ENCODE results near the gene SLC39A3.

Gene SLC39A3, protein sequence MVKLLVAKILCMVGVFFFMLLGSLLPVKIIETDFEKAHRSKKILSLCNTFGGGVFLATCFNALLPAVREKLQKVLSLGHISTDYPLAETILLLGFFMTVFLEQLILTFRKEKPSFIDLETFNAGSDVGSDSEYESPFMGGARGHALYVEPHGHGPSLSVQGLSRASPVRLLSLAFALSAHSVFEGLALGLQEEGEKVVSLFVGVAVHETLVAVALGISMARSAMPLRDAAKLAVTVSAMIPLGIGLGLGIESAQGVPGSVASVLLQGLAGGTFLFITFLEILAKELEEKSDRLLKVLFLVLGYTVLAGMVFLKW

DNA sequence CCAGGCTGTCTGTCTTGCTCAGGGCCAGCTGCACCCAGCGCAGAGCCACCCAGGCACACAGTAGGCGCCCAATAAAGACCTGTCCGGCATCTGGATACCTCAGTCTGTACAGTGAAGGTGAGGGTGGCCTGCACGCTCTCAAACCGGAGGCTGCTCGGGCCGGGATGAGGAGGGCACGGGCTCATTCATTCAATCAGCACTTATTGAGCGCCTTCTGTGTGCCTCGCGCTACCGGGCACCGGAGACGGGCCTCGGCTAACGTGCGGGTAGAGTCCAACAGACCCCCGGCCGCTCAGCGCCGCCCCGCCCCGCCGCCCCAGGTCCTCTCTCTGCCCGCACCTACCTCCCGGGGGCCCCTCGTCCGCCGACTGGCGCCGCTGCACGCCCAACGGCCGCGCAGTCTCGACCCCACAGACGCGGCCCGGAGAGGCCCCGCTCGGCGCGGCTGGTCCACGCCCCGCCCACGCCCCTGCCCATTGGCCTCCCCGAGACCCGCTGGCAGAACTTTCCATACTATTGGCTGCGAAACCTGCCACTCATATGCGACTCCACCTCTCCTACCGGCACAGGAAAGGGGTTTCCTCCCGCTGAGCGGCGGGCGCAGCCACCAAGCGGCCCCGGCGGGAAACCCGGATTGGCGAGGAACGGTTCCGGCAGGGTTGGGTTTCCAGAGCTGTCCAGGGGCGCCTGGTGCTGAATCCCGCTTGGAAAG is at the start of gene SLC39A3:
Gene SLC39A3, minus strand, starts transcription at position 416 of the 712 bp plus-strand sequence. CDS start 2,760 bp downstream, outside the sequence.
- DNase-seq (ENCODE audit: low read depth in 2 of 3, low spot score in 2 of 3) = peak; percentile 97 to 99 (median 99)

DNA sequence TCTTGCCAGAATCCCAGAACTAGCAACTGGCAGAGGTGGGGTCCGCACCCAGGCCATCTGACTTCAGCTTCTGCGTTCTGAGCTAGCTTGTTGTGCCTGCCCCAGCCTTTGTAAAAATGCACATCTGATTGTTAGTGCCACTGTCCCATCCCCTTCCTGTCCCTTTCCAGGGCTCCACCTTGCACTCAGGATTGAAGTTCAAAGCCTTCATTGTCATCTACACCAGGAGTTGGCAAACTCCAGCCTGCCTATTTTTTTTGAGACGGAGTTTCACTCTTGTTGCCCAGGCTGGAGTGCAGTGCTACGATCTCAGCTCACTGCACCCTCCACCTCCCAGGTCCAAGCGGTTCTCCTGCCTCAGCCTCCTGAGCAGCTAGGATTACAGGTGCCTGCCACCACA is 48.4 kb upstream of the SLC39A3 start:
- no peak for DNase-seq (ENCODE audit: low read depth in 2 of 3, low spot score in 2 of 3)

- DNase-seq (ENCODE audit: low read depth in 2 of 3, low spot score in 2 of 3) = no peak
Measured at GRCh38 chr19:2787115-2787514, 47.3 kb upstream of the SLC39A3 start.

DNA sequence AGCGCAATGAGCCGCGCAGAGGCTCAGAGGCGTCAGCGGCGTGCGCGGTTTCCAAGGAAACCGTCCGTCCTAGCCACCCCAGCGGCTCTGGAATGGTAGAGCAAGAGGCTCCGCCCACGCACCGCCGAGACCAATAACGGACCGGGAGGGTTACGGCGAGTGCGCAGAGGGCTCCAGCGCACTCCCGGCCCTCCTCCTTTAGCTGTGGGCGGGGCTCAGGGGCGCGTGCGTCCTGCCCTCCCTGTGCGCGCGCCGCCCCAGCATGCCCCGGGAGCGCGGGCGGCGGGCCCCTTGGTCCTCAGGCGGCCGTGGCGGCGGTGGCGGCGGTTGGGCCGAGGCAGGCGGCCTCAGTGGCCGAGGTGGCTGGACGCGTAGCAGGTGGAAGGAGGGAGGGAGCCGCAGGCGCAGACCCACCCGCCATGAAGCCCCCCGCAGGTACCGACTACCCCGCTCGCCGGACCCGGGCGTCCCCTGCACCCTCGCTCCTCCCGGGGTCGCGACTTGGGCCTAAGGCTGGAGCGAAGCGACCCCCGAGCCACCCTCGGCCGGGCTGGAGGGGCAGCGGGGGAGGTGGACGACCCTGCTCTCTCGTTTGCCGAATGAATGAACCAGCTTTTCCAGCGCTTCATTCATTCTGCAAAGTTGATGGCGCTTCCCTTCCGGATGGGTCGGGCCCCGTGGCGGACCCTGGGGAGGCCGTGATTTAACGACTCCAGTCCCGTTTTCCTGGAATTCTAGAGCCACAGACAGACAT is 45.6 kb upstream of the SLC39A3 start, which contains the start of gene THOP1:
Gene THOP1, plus strand, starts transcription at position 260 of the 754 bp plus-strand sequence. Its CDS starts 160 bp downstream, at position 420.
- peak; percentile 96 to 99 (median 96) for DNase-seq (ENCODE audit: low read depth in 2 of 3, low spot score in 2 of 3)

- no peak for DNase-seq (ENCODE audit: low read depth in 2 of 3, low spot score in 2 of 3)
Measured at GRCh38 chr19:2783781-2784145, 43.9 kb upstream of the SLC39A3 start.

- DNase-seq (ENCODE audit: low read depth in 2 of 3, low spot score in 2 of 3) = peak; percentile 74 to 94 (median 88)
Measured at GRCh38 chr19:2782936-2783780, 43.3 kb upstream of the SLC39A3 start, which contains the start of gene SGTA. Gene SGTA (minus strand): TSS chr19:2783273. CDS start chr19:2769068, 14,205 bp downstream.

- DNase-seq (ENCODE audit: low read depth in 2 of 3, low spot score in 2 of 3) = peak in 1 of 3 experiments; percentile 10
Measured at GRCh38 chr19:2782329-2782935, 42.6 kb upstream of the SLC39A3 start.

DNA sequence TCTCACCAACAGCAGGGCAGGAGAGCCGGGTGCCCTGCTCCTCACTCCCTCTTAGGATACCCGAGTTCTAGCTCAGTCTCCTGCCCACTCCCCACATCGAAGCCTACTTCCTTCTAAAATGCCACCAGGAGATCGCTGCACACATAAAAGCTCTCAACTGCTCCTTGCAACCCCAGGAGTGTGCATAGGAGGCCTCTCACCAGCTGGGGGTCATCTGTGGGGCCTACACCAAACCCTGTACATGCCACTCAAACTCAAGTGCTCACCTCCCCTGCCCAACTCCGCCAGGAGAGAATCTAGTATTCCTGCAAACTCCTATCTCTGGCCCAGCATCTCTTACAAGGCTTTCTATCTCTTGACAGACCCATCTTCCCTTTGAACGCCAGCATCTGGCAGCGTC is 40.5 kb upstream of the SLC39A3 start:
- no peak for DNase-seq (ENCODE audit: low read depth in 2 of 3, low spot score in 2 of 3)

GRCh38 chr19:2779121-2779740 is 39.4 kb upstream of the SLC39A3 start:
- no peak for DNase-seq (ENCODE audit: low read depth in 2 of 3, low spot score in 2 of 3)

GRCh38 chr19:2777952-2778683 is 38.3 kb upstream of the SLC39A3 start:
- DNase-seq (ENCODE audit: low read depth in 2 of 3, low spot score in 2 of 3) = no peak

DNA sequence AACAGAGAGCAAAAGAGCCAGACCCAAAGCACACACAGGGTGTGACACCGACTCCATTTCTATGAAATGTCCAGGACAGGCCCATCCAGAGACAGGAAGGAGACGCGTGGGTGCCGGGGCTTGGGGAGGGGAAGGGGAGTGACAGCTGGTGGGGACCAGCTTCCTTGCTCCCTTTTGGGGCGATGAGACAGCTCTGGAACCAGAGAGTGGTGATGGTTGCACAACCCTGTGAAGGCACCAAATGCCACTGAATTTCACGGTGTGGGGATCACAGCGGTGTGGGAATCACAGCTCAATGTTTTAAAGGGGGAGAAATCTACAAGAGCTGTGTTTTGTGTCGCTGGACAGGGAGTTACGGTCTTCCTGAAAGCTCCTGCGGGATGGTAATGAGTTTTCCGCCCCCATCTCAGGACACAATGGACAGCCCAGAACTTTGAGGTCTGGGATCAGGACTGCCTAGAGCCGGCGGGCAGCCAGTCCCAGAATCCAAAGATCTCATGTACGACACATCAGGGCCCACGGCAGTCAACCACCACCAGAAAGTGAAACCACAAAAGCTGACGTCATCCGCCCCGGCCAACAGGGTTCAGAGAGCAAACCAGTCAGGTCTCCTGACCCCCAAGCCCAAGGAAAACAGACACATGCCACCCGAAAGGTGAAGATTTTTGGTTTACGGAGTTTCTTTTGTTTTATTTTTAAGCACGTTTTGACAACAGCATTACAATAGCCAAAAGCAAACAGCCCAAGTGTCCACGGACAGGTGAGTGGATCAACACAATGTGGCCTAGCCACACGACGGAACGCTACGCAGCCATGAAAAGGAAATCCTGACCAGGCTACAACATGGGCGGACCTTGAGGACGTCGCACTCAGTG is 36.0 kb upstream of the SLC39A3 start:
- peak; percentile 51 to 61 (median 55) for DNase-seq (ENCODE audit: low read depth in 2 of 3, low spot score in 2 of 3)

- no peak for DNase-seq (ENCODE audit: low read depth in 2 of 3, low spot score in 2 of 3)
Measured at GRCh38 chr19:2774953-2775555, 35.2 kb upstream of the SLC39A3 start.

DNA sequence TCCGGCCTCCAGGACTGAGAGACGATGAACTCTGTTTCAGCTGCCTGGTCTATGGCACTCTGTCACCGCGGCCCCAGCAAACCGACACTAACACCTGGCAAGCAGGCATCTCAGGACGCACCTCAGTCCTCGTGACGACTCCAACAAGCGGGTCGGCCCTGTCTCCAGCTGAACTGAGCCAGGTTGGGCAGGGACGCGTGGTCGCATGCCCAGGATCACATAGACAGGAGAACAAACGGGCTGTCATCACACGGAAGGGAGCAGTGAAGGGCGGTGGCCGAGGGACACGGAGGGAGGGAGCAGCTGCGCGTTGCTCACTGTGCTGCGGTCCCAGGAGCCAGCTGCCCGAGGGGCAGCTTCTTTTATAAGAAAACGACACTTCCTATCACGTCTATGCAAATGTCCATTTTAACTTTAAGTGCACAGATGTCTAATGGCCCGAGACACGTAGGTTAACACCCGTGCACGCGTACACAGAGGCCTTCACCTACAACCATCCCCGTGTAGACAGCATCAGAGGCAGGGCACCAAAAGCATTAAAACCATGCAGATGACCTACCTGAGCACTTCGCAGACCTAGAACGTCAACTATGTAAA is 34.4 kb upstream of the SLC39A3 start:
- DNase-seq (ENCODE audit: low read depth in 2 of 3, low spot score in 2 of 3) = no peak

DNA sequence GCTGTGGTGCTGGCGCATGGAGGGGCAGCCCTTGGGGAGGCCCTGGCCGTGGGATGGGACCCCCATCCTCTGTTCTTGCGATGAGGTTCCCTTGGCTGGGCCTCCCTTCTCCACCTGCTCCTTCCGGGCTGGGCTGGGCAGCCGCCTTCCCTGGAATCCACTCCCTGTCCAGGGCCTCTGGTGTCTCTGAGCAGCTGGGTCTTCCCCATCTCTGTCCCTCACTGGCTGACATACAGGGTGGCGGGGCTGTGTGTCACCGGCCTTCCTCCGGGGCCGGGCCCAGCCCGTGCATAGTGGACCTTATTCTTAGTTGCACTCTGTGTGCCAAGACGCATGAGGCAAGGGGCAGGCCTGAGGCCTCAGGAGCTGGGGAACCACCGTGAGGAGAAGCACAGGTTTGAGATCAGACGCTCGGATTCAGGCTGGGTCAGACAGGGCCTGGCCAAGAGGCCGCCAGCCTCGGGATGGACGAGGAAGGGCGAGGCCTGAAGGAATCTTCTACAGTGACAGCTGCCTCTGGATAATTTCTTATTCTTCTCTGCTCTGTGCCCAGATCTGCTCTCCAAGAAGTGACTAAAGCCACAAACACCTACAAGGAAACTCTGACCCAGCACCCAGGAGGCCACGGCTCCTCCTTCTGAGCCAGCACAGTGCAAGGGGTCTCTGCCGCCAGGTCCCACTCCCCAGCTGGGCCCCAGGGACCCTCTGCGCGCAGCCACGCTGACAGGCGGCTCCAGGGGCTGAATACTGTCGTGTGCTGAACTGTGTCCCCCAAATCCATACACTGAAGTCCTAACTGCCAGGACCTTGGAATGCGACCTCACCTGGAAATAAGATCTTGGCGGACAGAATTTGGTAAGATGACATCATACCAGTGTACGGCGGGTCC is 32.2 kb upstream of the SLC39A3 start:
- DNase-seq (ENCODE audit: low read depth in 2 of 3, low spot score in 2 of 3) = no peak

- no peak for DNase-seq (ENCODE audit: low read depth in 2 of 3, low spot score in 2 of 3)
Measured at GRCh38 chr19:2770055-2771013, 30.5 kb upstream of the SLC39A3 start.
